Endothelial cell of umbilical vein (primary cell): ENCODE data around the gene CHSY1. TPM values are rescaled to one million over a fixed set of nuclear protein-coding genes. Genes with fewer than 3 reads are reported as not detected.

Source experiments
- BruUV-seq: library from RNA; stranded (reverse); fragments of 400-500 nt; replicated peaks from 2 replicates; lab custom pipeline; 2021; lab: Mats Ljungman, UMichigan
- CTCF ChIA-PET: fragments of 300-600, 350-600 bp; sonication (Branson Sonifier 250); formaldehyde crosslinking; loops from one replicate; lab custom pipeline; 2021; ENCODE audit warnings: antibody characterized with exemption, inconsistent platforms; lab: Charles Lee
- POLR2A ChIA-PET: fragments of 300-600, 350-600 bp; sonication (Branson Sonifier 250); formaldehyde crosslinking; loops from one replicate; lab custom pipeline; 2021; ENCODE audit warnings: antibody characterized with exemption, inconsistent platforms; lab: Charles Lee
- DNase-seq: peaks from one replicate; pipeline ENCODE4 v3.0.0-alpha.2; 2011; ENCODE audit warnings: low read depth, low spot score
- FAIRE-seq: peaks from 2 replicates; lab custom pipeline; 2011; peaks lifted over from hg19 to GRCh38; lab: Jason Lieb, UNC
- H2AFZ ChIP-seq: 2 replicates; pipeline ENCODE4 v1.6.0; 2012; ENCODE audit warnings: low read depth, low read length, control low read depth, inconsistent platforms
- H3K27ac ChIP-seq: 2 replicates; pipeline ENCODE4 v1.5.1; 2011; ENCODE audit warnings: low read depth, mild to moderate bottlenecking, control low read depth, low read length, moderate library complexity; ENCODE audit not compliant: insufficient read depth
- H3K27me3 ChIP-seq, 2 experiments: 2 replicates each; pipeline versions ENCODE4 v1.6.0 to v1.6.1; 2011; ENCODE audit warnings: low read length in 2 of 2, mixed read lengths in 1 of 2; ENCODE audit not compliant: control insufficient read depth in 2 of 2, insufficient read depth in 2 of 2
- H3K36me3 ChIP-seq, 2 experiments: 2 replicates in 1 of 2; 3 replicates in 1 of 2; pipeline ENCODE4 v1.5.1; 2011; ENCODE audit warnings: low read length in 2 of 2, mild to moderate bottlenecking in 1 of 2, moderate library complexity in 1 of 2; ENCODE audit not compliant: control insufficient read depth in 2 of 2, insufficient read depth in 2 of 2; ENCODE audit errors: extremely low read depth in 1 of 2
- H3K4me1 ChIP-seq: 3 replicates; pipeline ENCODE4 v1.5.1; 2011; ENCODE audit warnings: mild to moderate bottlenecking, low read length; ENCODE audit not compliant: control insufficient read depth, insufficient read depth; ENCODE audit errors: extremely low read depth
- H3K4me2 ChIP-seq: 2 replicates; pipeline ENCODE4 v1.6.1; 2011; ENCODE audit warnings: low read length, control low read depth, mixed read lengths; ENCODE audit not compliant: insufficient read depth
- H3K4me3 ChIP-seq, 3 experiments: fragments of 200-600 bp in 1 of 3; sonication (generic), shearing (Covaris generic) in 1 of 3; replicated peaks in 1 of 3; 2 replicates each; pipeline ENCODE4 v1.5.1; 2011 to 2016; ENCODE audit warnings: control low read depth in 3 of 3, low read length in 3 of 3, mild to moderate bottlenecking in 2 of 3, inconsistent platforms in 1 of 3, low read depth in 1 of 3, moderate library complexity in 1 of 3; ENCODE audit not compliant: insufficient read depth in 1 of 3
- H3K79me2 ChIP-seq: 2 replicates; pipeline ENCODE4 v1.6.0; 2012; ENCODE audit warnings: low read length, inconsistent platforms; ENCODE audit not compliant: control insufficient read depth, insufficient read depth
- H3K9ac ChIP-seq: replicated peaks from 2 replicates; pipeline ENCODE3; 2011; ENCODE audit warnings: low read length, control low read depth; ENCODE audit not compliant: insufficient read depth; ENCODE audit errors: extremely low read depth
- H3K9me1 ChIP-seq: replicated peaks from 3 replicates; pipeline ENCODE4 v1.6.0; 2011; ENCODE audit warnings: mild to moderate bottlenecking, low read length; ENCODE audit not compliant: control insufficient read depth, insufficient read depth; ENCODE audit errors: extremely low read depth
- H3K9me3 ChIP-seq: replicated peaks from 2 replicates; pipeline ENCODE4 v1.5.1; 2012; ENCODE audit warnings: low read length, inconsistent platforms; ENCODE audit not compliant: control insufficient read depth, insufficient read depth
- H4K20me1 ChIP-seq: replicated peaks from 2 replicates; pipeline ENCODE3; 2011; ENCODE audit warnings: mild to moderate bottlenecking, low read length; ENCODE audit not compliant: control insufficient read depth, insufficient read depth; ENCODE audit errors: extremely low read depth
- EZH2 ChIP-seq: IDR thresholded peaks from 2 replicates; pipeline ENCODE4 v1.6.1; 2012; ENCODE audit warnings: borderline replicate concordance, low read depth, mild to moderate bottlenecking, moderate library complexity, low read length, inconsistent platforms; ENCODE audit not compliant: severe bottlenecking
- FOS ChIP-seq: IDR thresholded peaks from 2 replicates; pipeline ENCODE4 v1.6.1; 2011; ENCODE audit warnings: mild to moderate bottlenecking, low read length, moderate library complexity, borderline replicate concordance; ENCODE audit not compliant: insufficient read depth
- GATA2 ChIP-seq: IDR thresholded peaks from 2 replicates; pipeline ENCODE4 v1.7.0; 2011; ENCODE audit warnings: low read depth, mild to moderate bottlenecking, moderate library complexity, mixed read lengths, low read length; ENCODE audit not compliant: insufficient read length, insufficient read depth
- JUN ChIP-seq: IDR thresholded peaks from 2 replicates; pipeline ENCODE4 v1.6.1; 2011; ENCODE audit warnings: borderline replicate concordance, low read depth; ENCODE audit not compliant: insufficient read length, insufficient read depth
- MYC ChIP-seq: IDR thresholded peaks from one replicate; pipeline ENCODE4 v1.6.1; 2011; ENCODE audit warnings: mild to moderate bottlenecking, low read depth, low read length
- POLR2A ChIP-seq: IDR thresholded peaks from 2 replicates; pipeline ENCODE4 v1.6.1; 2012; ENCODE audit warnings: low read depth, mild to moderate bottlenecking, control low read depth, low read length
- POLR2AphosphoS5 ChIP-seq: IDR thresholded peaks from 2 replicates; pipeline ENCODE4 v1.6.1; 2012; ENCODE audit warnings: low read depth, mild to moderate bottlenecking, control low read depth, low read length, moderate library complexity; ENCODE audit not compliant: insufficient read depth
- dilution Hi-C: fragments of 300-500 bp; cut with MboI; formaldehyde crosslinking; loops from one replicate; pipeline ENCODE4 v1.15.0; 2019; ENCODE audit warnings: low sequenced_read_pairs; ENCODE audit not compliant: extremely low pct_ligation_motif_present
- intact Hi-C: fragments of 100-400 bp; cut with micrococcal nuclease; formaldehyde crosslinking; loops from one replicate; pipeline ENCODE4 v1.10.0; 2022
- polyA plus RNA-seq, 4 experiments: library from polyadenylated mRNA; depleted of rRNA in 3 of 4; stranded (reverse) in 3 of 4; unstranded in 1 of 4; fragments of >200 nt; gene quantifications; 2 replicates each; pipeline versions ENCODE4 v1.2.1 to v1.2.3, GENCODE V29; 2011 to 2012; ENCODE audit warnings: missing spikeins in 1 of 4
- total RNA-seq: library from RNA; stranded (reverse); gene quantifications from 2 replicates; pipeline ENCODE4 v1.2.3, GENCODE V29; 2021
- TF ChIP-seq, protein P1 (sequence below): IDR thresholded peaks from 2 replicates; pipeline ENCODE4 v1.6.1; 2011; ENCODE audit not compliant: insufficient read depth, insufficient read length
- TF ChIP-seq, protein P2 (sequence below), 2 donors: IDR thresholded peaks; 1 replicate in 1 of 2; 2 replicates in 1 of 2; pipeline ENCODE4 v1.5.1; 2011; ENCODE audit warnings: low read length in 2 of 2, mild to moderate bottlenecking in 2 of 2, moderate library complexity in 2 of 2, control low read depth in 1 of 2, inconsistent platforms in 1 of 2, low read depth in 1 of 2; ENCODE audit not compliant: insufficient read depth in 1 of 2; ENCODE audit errors: extremely low read depth in 1 of 2

Gene CHSY1
- total and polyA plus RNA-seq, 2 donors (not counting 3 experiments of a cell fraction or from before 2014, with no cell fraction given), result 23.7 to 50.8 TPM

DNA sequence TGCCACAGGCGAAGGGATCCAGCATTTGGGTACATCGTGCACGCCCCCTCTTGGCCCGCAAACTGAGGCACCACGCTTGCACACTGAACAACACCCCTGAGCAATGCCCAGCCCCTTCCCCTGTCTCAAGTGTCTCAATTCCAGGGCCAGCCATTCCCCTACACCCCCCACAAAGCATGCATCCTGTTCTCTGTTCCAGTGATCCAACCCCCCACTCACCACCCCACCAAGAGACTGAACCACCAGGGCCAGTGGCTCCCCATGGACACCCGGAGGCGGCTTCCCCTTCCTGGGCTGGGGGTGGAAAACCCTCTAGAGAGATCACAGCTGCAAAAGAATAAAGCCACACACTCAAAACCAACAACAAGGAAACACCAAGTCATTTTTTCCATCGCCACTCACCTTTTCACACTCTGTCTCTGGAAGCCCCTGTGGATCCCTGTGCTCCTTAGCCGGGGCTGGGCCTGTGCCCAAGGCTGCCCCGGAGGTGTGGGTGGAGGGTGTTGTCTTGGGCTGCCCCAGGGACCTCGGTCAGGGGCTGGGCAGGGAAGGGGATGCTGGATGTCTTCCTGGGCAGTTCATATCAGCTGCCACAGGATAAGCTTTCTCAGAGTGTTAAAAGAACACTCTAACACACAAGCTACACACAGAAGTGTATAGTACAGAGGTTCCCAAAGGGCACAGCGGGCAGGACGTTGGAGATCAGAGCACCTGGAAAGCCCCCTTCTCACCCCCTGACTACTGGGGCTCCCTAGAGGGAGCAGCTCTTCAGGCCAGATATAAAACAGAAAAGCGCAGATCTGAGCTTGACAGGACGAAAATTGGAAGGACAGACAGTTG lies 92.5 kb downstream of the CHSY1 start:
- Histone ChIP-seq H3K4me1 (no peaks in the 10 kb centered on the region), H3K36me3 (no peaks in the 10 kb centered on the region), H3K27me3 (no peaks in the 10 kb centered on the region), H3K9ac (no peak overlapping the region), H2AFZ (no peak overlapping the region), H3K4me3 (no peak overlapping the region), H3K79me2 (no peaks in the 10 kb centered on the region), H3K4me2 (no peak overlapping the region), H4K20me1 (no peaks in the 10 kb centered on the region), H3K9me1 (no peaks in the 10 kb centered on the region), H3K27ac (no peak overlapping the region), H3K9me3 (no peaks in the 10 kb centered on the region)
- ChIA-PET POLR2A (interaction anchor here (0.6 kb wide), 1 partner anchor 1962 kb away, joined by 4 read pairs; no protein-coding TSS in a partner anchor), CTCF (interaction anchor here (0.9 to 1.5 kb wide), 3 partner anchors 9 to 19 kb away, joined by 3 to 4 read pairs (median 3); no protein-coding TSS in a partner anchor)
- intact Hi-C loops, result no loop called here
- no TSS peak for BruUV-seq
- no peak for FAIRE-seq
- TF ChIP-seq JUN (no peak), POLR2AphosphoS5 (no peak), EZH2 (no peak), MYC (no peak), GATA2 (no peak), FOS (no peak), POLR2A (no peak)
- TF ChIP-seq, protein P1, sequence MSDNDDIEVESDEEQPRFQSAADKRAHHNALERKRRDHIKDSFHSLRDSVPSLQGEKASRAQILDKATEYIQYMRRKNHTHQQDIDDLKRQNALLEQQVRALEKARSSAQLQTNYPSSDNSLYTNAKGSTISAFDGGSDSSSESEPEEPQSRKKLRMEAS, result no peak
- TF ChIP-seq, protein P2, sequence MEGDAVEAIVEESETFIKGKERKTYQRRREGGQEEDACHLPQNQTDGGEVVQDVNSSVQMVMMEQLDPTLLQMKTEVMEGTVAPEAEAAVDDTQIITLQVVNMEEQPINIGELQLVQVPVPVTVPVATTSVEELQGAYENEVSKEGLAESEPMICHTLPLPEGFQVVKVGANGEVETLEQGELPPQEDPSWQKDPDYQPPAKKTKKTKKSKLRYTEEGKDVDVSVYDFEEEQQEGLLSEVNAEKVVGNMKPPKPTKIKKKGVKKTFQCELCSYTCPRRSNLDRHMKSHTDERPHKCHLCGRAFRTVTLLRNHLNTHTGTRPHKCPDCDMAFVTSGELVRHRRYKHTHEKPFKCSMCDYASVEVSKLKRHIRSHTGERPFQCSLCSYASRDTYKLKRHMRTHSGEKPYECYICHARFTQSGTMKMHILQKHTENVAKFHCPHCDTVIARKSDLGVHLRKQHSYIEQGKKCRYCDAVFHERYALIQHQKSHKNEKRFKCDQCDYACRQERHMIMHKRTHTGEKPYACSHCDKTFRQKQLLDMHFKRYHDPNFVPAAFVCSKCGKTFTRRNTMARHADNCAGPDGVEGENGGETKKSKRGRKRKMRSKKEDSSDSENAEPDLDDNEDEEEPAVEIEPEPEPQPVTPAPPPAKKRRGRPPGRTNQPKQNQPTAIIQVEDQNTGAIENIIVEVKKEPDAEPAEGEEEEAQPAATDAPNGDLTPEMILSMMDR (IDR thresholded peaks at IDR 0.05; ENCODE audit: extremely low read depth in 1 of 2, insufficient read depth in 1 of 2, low read depth in 1 of 2, low read length in 2 of 2), result no peak
- DNase-seq, result peak; percentile 63
- dilution Hi-C loops, result no loop called here
